GM21737 (cell line): Measurements from ENCODE around the gene ROR2.

Source experiments
- ATAC-seq: cut with Tn5 transposase; IDR thresholded peaks from one replicate; pipeline ENCODE4 v1.9.1; 2021; ENCODE audit warnings: mild to moderate bottlenecking, moderate library complexity; ENCODE audit not compliant: unreplicated experiment

ROR2 gene

DNA sequence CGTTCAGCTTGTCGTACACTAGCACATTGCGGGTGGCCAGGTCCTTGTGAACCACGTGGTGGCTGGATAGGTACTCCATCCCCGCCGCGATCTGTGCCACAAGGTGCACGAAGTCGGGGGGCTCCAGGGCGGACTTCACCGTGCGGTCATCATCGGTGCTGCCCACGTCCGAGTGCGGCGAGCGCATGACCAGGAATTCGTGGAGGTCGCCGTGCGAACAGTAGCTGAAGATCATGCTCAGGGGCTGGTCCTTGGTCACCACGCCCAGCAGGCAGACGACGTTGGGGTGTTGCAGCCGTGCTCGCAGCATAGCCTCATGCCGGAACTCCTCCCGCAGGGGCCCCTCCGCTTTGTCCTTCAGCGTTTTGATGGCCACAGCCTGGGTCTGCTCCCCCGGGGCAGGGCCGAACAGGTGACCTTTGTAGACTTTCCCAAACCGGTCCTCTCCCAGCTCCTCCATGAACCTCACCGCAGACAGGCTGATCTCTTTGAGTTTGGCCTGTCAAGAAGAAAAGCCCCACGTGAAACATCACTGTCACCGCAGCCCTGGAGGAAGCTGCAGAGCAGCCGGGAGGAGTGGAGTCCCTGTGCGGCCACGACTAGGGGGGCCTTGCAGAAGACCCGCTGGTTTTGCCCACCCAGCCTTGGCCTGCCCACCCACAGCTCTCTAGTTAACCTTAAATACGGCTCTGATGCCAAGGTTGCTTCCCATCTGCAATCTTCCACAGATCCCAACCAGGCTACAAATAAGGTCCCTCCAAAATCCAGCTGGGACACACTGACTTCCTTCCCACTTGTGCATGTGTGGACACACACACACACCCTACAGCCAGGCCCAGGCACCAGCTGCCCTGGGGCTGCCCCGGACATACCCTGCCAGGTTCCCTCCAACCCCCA, 225.2 kb downstream of the ROR2 start:
- no peak for ATAC-seq

DNA sequence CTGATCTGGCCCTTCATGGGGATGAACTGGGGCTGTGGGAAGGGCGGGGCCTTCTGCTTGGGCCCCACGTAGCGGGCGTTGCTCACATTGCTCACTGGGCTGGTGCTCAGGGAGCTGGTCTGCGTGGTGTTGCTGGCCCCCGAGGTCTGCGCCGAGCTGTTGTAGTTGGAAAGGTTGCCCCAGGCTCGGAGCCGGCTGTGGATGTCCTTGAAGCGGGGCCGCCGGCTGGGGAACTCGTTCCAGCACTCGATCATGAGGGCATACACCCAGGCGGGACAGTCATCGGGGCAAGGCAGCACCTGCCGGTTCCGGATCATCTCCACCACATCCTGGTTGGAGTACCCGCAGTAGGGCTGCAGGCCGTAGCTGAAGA, 226.0 kb downstream of the ROR2 start:
- ATAC-seq: no peak

DNA sequence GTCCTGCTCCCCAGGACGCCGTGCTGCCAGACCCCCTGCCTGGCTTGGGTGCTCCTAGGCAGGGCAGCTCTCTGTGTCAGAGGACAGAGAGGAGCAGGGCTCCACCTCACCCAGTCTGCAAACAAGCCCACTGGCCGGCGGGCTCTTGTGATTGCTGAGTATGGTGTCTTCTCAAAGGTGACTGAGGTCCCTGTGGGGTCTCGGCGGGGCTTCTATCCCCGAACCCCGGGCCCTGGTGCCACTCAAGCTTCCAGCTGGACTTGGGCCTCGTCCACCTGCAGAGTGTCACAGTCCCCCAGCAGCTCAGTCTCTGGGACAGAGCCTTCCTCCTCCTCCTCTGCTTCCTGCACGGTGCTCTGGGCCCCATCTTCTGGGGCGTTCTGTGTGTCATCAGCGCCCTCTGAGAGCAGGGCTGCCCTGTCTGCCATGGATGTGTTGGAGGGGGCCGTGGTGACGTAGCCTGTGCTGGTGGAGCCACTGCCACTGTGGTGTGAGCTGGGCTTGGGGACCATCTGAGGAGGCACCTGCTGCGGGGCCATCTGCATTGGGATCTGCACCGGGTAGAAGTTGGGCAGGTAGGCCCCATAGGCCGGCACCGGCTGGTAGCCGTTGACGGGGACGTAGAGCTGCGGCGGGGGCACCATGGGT, 226.5 kb downstream of the ROR2 start:
- ATAC-seq: no peak

DNA sequence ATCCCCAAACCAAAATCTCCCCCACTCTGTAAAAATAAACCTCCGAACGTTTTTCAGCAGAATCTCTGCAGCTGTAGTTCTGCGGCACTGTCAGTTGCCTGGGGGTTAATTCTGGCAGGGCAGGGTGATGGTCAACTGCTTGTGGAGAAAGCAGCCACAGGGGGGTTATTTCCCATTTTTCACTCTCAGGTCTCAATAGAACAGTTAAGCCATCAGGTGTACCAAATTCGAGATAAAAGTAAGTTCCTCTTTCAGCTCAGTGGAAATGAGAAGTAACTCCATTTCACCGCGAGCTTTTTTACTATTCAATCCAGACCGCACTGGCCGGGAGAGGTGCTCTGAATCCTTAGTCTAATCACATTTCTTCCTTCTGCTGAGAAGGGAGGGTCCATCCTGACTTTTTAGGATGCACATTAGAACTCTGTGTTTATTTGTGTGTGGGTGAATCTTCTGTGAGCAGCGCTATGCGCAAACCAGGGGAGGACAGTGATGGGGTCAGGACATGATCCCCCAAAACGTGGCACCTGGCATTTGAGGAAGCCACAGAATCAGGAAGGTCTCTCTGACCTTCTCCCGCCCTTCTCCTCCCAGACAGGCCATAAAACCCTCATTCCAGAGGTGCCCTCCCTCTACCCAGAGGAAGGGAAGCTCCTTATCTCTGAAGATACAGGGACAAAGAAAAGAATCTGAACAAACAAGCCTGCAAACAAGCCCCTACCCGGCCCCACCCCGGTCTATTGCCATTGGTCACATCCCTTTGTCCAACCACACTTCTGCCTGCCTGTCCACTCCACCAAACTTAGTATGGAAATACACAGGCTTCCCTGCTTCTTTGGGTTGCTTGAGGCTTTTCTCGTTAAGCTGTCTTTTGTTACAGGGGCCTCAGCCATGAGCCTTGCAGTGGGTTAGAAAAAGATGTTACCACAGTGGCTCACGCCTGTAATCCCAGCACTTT, 229.0 kb downstream of the ROR2 start:
- peak; percentile 76 for ATAC-seq

DNA sequence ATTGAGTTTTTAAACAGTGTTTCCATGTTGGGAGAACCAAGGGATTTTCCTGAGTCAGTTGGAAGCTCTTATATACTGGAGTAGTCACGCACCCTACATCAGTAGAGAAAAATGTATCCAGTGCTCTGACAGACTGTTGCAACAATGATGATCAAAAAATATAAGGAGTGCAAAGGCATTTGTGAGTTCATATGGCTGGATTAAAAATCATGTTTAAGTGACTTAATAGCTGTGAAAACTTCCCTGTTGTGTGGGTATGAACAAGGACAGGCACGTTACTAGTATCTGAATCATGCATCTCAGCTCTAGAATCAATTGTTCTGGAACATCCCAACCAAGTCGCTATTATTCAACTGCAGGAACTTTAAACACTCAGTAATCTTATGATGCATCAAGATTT, 229.7 kb downstream of the ROR2 start:
- ATAC-seq: no peak

DNA sequence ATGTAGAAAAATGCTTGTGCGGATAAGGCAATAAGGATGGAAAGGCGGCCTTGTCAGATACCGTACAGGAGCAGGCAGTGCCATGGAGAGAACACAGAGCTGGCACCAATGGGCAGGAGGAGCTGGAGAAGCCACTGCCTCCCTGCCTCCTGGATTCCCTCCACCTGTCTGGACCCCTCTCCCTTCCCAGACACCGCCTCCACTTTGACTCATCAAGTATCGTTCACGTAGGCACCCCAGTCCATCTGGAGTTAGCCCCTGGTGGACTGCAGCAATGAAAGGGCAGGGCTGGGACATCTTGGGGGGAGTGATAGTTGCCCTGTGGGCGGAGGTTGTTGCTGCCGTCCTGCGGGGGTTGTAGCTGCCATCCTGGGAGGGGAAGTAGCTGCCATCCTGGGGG, 232.0 kb downstream of the ROR2 start:
- ATAC-seq: no peak

DNA sequence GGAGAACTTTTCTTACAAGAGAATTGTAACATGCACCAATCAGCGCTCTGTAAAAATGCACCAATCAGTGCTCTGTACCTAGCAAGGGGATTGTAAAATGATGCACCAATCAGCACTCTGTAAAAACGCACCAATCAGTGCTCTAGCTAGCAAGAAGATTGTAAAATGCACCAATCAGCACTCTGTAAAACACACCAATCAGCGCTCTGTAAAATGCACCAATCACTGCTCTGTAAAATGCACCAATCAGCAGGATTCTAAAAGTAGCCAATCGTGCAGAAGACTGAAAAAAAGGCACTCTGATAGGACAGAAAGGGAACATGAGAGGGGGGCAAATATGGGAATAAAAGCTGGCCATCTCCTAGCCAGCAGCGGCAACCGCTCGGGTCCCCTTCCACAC, 233.2 kb downstream of the ROR2 start:
- ATAC-seq: no peak

DNA sequence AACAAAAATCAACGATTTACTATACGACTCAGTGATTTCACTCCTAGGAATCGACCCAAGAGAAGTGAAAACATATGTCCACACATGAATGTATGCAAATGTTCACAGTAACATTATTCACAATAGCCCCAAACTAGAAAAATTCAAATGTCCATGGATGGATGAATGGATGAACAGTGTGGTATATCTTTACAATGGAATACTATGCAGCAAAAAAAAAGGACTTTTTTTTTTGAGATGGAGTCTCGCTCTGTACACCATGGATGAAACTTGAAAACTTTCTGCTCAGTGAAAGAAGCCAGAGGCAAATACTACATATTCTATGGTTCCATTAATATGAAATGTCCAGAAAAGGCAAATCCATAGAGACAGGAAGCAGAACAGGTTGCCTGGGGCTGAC, 233.8 kb downstream of the ROR2 start:
- ATAC-seq: no peak

DNA sequence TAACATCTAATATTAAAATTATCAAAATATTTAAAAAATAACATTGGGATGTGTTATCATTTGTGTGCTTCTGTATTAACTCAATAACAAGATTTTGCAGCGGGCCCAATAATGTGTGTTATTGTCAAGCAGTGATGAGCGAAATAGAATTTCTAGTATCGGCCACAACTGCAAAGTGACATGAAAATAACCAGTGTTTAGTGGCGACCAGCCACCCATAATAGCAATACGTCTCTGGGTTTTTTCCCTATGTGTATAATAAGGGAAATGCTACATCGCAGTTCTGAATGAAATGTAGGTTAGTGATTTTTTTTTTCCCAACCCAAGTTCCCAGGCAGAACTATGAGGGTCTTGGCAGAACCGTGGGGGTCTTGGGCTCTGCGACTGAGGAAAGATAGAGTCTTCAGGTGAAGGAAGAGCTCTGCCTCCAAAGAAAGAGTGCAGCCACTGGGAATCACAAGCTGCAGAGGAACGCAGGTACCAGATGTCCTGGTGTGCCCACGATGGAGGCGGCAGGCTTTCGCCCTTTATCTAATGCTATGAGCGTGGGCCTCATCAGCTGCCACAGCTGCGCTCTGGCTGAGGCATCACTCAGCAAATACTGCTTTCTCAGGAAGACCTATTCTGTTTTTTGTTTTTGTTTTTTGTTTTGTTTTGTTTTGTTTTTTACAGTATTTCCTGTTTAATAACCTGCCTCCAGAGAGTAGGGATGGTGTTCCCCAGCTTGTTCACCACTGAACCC, 235.0 kb downstream of the ROR2 start:
- no peak for ATAC-seq

DNA sequence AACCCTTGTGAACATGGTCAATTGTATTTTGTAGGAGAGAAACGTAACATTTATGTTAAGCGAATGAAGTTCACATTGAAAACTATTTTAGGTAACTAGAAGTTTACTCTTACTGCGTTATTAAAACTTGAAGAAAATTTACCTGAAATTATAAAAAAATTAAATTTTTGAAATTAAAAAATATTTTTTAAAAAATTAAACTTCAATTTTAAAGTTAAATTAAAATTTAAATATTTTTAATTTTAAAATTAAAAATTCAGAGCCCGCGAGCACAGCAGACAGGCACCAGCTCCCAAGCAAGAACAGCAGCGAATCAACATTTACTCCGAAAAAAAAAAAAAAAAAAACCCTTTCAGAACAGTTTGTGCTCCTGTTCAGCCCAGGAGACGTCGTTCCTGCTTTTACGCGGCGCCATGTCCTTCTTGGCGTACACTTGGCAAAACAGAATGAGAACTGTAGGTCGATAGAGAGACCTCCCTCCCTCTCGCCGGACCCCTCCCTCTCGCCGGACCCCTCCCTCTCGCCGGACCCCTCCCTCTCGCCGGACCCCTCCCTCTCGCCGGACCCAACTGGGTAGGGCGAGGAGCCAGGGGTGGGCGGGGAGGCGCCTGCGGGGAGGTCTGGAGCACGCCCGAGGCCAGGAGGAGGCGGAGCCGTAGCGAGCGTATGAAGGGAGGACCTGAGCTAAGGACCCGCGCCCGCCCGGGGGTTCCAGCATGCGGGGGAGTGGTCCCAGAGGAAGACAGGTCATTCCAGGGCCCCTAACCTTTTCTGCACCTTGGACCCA, 235.8 kb downstream of the ROR2 start:
- ATAC-seq: no peak

DNA sequence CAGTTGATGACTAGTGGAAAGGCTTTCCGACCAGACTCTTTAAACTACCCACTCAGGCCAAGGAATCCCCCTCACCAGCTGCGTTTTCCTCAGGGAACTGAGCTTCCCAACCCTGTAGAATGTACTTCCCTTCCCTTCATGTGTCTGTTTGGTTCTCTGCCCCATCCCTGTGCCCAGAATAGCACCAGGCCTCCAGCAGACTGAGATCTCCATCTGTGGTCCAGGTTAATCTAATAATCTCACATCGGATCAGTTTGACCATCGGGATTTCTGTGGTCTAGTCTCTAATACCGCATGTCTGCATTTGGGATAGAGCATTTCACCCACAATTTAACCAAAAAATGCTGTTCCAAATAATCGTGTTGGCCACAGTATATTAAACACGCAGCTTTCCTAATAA, 237.2 kb downstream of the ROR2 start:
- no peak for ATAC-seq

DNA sequence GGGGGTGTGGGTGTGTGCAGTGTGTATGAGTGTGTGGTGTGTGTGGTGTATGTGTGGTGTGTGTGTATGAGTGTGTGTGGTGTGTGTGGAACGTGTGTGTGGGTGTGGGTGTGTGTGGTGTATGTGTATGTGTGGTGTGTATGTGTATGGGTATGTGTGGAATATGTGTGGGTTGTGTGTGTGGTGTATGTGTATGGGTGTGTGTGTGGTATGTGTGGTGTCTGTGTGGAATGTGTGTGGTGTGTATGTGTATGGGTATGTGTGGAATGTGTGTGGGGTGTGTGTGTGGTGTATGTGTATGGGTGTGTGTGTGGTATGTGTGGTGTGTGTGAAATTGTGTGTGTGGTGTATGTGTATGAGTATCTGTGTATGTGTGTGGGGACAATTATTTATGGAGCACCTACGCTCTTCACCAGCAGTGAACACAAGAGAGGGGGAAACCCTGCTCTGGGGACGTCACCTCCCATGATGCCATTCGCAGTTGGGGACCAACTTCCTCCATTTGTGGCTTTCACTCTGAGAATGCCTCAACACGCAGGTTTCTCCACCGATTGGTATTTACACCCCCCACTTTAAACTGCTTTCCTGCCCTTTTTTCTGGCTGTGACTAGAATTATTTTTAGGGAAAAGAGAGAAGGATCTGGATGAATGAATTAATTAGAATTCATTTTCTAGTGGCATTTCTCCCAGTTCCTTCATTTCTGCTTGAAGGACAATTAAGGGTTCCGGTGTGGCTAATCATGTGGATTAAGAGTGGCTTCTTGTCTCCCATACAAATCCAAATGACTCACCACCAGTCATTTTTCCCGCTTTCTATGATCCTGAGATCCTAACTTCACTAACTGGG, 238.1 kb downstream of the ROR2 start:
- peak; percentile 83 for ATAC-seq

DNA sequence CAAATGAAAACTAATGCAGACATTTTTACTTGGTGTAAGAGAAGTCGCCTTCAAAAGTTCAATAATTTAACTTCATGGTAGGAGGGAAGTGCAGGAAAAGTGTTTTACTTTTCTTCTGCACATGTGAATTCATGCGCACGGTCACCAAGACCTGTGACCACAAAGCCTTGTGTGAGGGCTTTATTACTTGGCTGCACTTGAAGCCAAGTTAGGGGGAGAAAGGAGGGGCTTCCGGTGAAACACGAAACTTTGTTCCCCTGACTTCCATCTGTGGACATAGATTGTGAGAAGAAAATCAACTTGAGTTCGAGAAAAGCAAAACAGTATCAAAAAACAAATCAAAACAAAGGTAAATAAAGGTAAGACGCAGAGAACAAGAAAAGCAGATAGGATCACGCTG, 239.9 kb downstream of the ROR2 start:
- no peak for ATAC-seq

DNA sequence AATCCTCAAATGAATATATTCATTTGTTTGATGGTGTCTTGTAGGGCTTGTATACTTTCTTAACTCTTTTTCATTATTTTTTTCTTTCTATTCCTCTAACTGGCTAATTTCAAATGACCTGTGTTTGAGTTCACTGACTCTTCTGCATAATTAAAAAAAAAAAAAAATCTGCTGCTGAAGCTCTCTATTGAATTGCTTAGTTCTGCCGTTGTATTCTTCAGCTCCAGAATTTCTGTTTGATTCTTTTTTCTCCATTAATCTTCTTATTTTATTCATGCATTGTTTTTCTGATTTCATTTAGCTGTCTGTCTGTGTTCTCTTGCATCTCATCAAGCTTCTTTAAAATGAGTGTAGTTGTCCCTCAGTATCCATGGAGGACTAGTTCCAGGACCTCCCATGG, 244.6 kb downstream of the ROR2 start:
- no peak for ATAC-seq

DNA sequence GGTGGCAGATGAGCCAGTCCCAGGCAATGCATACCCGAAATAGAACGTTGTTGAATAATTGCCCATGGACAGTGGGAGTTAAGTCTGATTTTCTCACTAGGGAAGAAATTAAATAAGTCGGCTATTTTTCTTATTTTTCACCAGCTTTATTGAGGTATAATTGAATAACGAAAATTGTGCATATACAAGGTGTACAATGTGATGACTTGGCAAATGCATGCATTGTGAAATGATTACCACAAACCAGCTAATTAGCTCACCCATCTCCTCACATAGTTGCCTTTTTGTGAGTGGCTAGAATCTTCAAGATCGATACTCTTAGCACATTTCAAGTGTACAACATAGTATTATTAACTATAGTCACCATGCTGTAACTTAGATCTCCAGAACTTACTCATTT, 249.6 kb downstream of the ROR2 start:
- no peak for ATAC-seq

DNA sequence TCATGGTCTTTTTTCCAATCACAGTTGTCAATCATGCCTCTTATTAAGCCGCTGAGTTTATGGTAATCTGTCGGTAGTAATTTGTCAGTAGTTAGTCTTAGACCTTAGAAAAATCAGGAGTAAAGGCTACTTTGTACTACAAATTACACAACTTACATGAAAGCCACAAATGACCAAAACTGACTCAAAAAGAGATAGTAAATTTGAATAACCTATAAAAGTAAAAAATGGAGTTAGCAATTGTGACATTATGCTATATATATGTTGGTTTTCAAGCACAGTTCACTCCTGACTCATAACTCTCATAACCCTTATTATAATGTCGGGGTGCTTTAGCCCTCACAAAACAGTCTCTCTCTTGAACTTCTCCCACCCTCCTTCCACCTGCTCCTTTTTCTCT, 251.8 kb downstream of the ROR2 start:
- no peak for ATAC-seq

DNA sequence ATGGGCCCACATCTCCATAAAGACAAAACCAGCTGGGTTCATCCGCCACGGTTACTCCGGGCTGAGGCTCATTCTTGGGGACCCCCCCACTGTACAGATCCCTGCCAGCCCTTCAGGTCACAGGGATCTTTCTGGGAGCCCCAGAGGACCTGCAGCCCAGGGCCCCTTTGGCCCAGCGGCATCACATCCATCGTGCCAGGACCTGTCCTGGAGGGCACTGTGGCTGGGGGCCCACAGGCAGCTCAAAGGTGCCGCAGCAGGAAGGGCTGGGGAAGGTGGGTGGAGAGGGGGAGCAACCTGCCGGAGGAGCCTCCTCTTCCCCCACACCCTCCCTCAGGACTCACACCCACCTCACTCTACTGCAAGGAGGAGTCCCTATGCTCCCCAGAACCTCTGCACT, 252.8 kb downstream of the ROR2 start:
- no peak for ATAC-seq

DNA sequence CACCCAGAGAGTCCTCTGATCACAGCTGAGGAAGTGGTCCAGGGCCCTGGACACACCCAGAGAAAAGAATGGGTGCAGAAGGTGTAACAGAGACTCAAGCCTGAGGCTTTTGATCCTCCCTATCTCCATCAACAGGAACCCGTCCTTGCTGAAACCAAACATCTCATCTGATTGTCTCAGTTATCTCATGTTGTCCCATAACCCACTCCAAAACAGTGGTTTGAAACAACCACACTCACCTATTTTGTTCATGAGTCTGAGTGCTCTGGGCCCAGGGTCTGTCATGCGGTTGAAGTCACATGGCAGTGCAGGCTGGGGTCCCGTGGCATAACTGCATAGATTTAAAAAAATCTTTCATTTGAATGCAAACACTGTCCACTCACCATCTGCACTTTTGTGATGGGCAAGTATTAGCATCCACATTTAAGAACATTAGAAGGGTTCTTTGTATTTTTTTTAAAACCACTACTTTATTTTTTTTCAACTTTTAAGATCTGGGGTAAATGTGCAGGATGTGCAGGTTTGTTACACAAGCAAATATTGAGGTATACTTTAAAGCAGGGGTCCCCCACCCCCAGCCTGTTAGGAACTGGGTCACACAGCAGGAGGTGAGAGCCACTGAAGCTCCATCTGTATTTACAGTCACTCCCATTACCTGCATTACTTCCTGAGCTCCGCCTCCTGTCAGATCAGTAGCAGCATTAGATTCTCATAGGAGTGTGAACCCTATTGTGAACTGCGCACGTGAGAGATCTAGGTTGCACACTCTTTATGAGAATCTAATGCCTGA, 255.8 kb downstream of the ROR2 start:
- no peak for ATAC-seq
